Myocyte (in vitro differentiated cells): ENCODE data around the gene SYTL4. TPM values are rescaled to one million over a fixed set of nuclear protein-coding genes. Genes with fewer than 3 reads are reported as not detected.
A peak's percentile ranks its signal among the peaks of the same experiment; 100 is the strongest.

Source experiments
- DNase-seq: peaks from one replicate; pipeline ENCODE4 v3.0.0-alpha.2; 2012; ENCODE audit warnings: low read depth
- total RNA-seq: library from RNA; depleted of rRNA; stranded (reverse); fragments of >200 nt; gene quantifications from 2 replicates; pipeline ENCODE4 v1.2.3, GENCODE V29; 2014

The SYTL4 gene
- total RNA-seq, 1 donor from 2014 or later: 0.99 TPM

GRCh38 chrX:100648458-100649417 lies 83.2 kb downstream of the SYTL4 start:
- peak; percentile 76 for DNase-seq

- DNase-seq: peak; percentile 50
Measured at GRCh38 chrX:100647739-100648138, 84.2 kb downstream of the SYTL4 start.

- peak; percentile 93 for DNase-seq
Measured at GRCh38 chrX:100647095-100647494, 84.8 kb downstream of the SYTL4 start.

- peak; percentile 63 for DNase-seq
Measured at GRCh38 chrX:100645106-100645505, 86.8 kb downstream of the SYTL4 start.

- peak; percentile 69 for DNase-seq
Measured at GRCh38 chrX:100643956-100644860, 87.7 kb downstream of the SYTL4 start, which contains the start of gene SRPX2. Gene SRPX2 (plus strand): TSS chrX:100644199. CDS start chrX:100646323, 2,124 bp downstream.

- DNase-seq: no peak
Measured at GRCh38 chrX:100643212-100643611, 88.7 kb downstream of the SYTL4 start.

GRCh38 chrX:100642290-100642689 lies 89.6 kb downstream of the SYTL4 start:
- no peak for DNase-seq

GRCh38 chrX:100636321-100636991 lies 95.5 kb downstream of the SYTL4 start, which contains the start of gene TSPAN6:
Gene TSPAN6 (minus strand): TSS chrX:100636806. CDS start chrX:100636694, 112 bp downstream.
- peak; percentile 90 for DNase-seq

- no peak for DNase-seq
Measured at GRCh38 chrX:100635989-100636320, 96.0 kb downstream of the SYTL4 start.

GRCh38 chrX:100635040-100635439 lies 96.9 kb downstream of the SYTL4 start:
- DNase-seq: no peak

GRCh38 chrX:100625985-100626491 lies 105.9 kb downstream of the SYTL4 start:
- peak; percentile 14 for DNase-seq

Other genes starting within 250 kb of the SYTL4 start
- gene TNMD, start 147.2 kb downstream of the SYTL4 start, total RNA-seq: not detected in 2 replicates
- gene TSPAN6, start 95.3 kb downstream of the SYTL4 start, total RNA-seq: 28.2 and 29.2 TPM in 2 replicates
- gene SRPX2, start 87.9 kb downstream of the SYTL4 start, total RNA-seq: 42.1 and 67.7 TPM in 2 replicates
- gene CSTF2, start 88.3 kb upstream of the SYTL4 start, total RNA-seq: 11.4 and 11.7 TPM in 2 replicates
- 0.10 and 0.11 TPM in 2 replicates for gene NOX1, start 142.2 kb upstream of the SYTL4 start, total RNA-seq
- 0.13 TPM in 1 of 2 replicates, not detected in the other for gene XKRX, start 196.8 kb upstream of the SYTL4 start, total RNA-seq
- gene ARL13A, start 237.6 kb upstream of the SYTL4 start, total RNA-seq: not detected in 2 replicates